GM21526 (cell line): ENCODE results near the gene DUSP22.
"Not testable (repeated sequence)": the region's sequence is repeated elsewhere in the genome, so short reads cannot be mapped to it uniquely, and the experiment has no call there.

Source experiments
- ATAC-seq: cut with Tn5 transposase; IDR thresholded peaks from one replicate; pipeline ENCODE4 v1.9.1; 2021; ENCODE audit warnings: moderate library complexity; ENCODE audit not compliant: unreplicated experiment, low FRiP score

The DUSP22 gene

DNA sequence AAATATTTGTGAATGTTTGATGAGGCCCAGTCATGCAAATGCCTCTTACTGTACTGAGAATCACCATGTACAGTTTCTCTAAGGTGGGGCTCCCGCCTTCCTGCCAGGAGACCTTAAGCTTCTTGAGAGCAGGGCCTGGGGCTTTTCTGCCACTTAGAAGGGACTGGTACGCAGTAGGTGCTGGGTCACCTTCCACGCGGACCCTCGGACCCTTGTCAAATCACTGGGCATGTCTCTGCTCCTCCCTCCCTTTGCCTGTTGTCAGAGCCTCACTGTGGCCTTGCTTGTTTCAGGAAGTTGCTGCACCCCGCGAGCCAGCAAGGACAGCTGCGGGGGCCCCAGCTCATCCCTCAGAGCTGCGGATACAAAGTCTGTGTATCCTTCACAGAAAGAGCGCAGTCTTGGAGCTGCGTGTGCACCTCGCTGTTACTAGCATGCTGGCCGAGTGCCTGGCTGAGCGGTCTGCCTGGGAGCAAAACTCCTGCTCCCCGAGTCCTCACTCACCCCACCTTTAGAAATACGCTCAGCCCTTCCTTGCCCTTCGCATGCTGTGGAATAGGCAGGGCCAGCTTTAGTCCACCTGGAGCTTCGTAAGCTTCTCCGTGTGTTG, 68.6 kb downstream of the DUSP22 start:
- no peak for ATAC-seq

DNA sequence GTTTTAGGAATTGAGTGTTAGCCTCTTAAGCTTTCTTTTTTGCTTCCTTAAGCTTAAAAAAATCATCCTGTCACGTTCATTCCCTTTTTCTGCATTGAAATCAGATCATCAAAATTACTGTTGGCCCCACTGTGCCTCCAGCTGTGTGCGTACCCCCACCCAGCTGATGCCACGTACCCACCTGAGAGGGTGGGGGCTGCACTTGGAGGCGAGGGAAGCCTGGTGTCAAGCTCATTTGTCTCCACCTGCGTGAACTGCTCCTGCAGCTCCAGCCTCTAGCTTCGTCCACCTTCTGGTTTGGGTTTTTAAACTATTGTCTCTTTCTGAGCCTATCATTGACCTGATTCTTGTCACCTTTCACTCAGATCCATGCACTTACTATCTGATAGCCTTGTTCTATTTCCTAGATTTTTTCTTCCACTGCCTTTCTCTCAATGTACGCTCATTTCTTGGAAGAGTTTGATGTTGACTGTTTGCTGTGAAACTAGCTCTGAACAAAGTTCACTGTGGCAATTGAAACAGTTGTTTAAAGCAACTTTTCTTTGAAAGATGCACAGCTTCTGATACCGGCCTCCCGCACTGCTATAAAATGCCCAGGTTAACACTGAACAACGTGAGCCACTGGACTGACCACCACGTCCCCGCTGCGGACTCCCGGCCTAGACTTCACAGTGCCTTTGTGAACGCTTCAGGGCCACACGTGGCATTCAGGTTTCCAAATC, 69.3 kb downstream of the DUSP22 start:
- ATAC-seq = no peak

DNA sequence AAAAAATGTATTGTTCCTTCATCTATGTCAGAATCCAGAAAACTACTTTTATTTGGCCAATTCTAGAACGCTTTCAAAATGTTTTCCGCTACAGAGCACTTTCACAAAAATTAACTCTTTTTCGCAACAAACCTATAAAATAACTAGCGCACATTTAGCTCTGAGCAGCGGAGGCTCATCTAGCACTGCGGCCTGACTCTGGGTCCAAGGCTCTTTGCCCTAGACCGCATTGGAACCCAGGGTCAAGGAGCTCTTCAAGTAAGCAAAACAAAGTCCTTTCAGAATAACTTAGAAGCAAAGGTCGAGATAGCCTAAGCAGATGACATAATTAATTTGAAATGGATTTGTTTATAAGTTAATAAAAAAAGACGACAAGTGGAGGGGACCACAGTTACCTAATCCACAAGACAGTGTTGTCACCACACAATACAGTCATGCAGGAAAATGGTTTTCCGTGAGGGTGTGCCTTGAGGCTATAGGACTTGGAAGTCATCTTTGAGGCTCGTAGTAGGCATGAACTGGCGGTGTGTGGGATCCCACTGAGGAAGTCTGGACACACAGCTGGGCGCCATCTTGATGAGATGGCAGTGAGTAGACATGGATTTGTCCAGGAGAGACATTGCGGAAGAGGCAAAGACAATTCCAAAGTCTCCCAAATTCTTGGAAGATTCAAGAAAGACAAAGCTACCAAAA, 70.1 kb downstream of the DUSP22 start:
- no peak for ATAC-seq

DNA sequence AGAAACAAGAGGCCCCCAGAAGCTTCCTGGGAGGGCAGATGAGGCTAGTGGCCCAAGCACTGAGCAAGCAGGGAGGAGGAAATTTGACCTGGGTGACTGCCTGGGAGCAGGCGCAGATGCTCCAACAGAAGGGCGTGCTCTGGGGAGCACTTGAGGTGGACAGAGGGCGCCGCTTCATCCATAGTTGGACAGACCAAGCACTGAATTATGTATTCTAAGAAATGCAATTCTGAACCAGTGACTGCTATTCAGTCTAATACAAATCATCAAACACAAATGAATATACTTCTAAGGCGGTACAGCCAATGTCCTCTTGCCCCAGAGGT, 70.6 kb downstream of the DUSP22 start:
- no peak for ATAC-seq

DNA sequence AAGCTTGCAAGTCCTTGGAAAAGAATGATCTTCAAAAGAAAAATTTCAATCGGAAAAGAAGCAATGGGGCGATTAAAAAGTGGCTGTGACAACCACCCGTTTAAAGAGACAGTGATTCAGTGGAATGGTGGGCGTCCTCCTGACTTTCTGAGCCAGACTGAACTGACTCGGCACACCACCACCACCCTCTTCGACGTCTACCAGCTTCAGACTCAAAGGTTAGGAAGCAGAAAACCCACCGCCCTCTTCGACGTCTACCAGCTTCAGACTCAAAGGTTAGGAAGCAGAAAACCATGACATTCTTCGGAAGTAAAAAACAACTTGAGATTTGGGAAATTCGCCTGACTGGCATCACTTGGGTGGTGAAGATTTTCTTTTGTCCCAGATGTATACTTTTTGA, 71.0 kb downstream of the DUSP22 start:
- no peak for ATAC-seq

DNA sequence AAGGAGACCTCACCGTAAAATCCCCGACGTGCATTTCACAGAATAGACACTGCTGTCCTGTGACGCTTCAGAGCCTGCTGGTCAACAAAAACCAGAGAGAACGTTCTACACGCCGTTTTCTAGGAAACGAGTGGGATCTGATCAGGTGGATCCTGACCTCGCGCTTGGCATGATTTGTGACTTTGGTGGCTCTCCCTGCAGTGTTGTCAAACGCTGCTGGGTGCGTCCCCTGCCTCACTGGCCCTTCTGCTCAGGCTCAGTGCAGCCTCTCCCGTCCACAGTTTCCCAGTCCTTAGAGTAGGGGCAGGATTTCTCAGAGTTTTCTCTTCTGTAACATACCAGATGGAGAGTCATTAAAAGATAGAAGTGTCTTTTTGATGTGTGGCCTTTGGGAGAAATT, 71.6 kb downstream of the DUSP22 start:
- no peak for ATAC-seq

DNA sequence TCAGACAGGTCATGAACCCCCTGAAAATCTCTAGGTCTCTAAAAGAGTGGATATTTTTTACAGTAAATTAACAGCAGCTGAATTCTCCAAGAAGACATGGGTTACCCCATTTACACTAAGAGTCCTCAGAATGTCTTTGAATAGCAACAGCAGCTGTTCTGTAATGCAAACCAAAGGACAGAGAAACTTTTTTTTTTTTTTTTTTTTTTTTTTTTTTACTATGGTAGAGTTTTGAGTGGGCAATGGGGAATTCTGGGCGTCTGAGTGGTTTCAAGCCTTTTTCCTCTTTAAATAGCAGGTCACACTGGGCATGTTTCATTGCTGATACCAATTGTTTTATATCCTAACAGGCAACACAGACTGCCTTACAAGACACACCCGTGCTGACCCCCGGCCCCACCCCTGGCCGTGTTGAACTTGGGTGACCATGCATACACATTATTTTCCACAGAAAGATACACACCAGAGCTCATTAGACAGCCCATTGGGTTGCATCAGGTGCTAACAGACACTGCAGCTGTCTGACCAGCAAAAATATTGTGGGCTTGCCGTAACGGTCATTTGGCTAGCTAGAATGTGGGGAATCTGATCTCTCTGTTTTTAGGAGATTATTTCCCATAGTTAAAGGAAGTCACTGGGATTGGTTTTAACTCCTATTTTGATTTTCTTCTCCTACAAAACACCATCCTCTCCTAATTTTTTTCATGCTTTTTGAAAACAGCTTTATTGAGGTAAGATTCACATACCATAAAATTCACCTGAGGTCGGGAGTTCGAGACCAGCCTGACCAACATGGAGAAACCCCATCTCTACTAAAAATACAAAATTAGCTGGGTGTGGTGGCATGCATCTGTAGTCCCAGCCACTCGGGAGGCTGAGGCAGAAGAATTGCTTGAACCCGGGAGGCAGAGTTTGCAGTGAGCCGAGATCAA, 72.6 kb downstream of the DUSP22 start:
- ATAC-seq = no peak

DNA sequence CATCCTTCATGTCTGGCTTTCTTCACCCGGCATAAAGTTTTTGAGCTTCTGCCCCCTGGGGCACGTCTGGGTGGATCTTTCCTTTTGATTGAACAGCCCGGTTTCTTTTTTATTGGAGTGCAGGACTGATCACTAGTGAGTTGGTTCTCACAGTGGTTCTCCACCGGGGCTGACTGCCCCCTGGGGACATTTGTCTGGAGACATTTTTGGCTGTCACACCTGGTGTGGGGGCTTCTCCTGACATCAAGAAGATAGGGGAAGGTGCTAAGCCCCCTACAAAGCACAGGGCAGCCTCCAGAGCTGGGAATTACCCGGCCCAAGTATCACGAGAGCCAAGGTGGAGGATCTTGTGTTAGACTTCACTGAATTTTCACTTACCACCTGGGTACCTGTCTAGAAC, 73.5 kb downstream of the DUSP22 start:
- ATAC-seq = no peak

DNA sequence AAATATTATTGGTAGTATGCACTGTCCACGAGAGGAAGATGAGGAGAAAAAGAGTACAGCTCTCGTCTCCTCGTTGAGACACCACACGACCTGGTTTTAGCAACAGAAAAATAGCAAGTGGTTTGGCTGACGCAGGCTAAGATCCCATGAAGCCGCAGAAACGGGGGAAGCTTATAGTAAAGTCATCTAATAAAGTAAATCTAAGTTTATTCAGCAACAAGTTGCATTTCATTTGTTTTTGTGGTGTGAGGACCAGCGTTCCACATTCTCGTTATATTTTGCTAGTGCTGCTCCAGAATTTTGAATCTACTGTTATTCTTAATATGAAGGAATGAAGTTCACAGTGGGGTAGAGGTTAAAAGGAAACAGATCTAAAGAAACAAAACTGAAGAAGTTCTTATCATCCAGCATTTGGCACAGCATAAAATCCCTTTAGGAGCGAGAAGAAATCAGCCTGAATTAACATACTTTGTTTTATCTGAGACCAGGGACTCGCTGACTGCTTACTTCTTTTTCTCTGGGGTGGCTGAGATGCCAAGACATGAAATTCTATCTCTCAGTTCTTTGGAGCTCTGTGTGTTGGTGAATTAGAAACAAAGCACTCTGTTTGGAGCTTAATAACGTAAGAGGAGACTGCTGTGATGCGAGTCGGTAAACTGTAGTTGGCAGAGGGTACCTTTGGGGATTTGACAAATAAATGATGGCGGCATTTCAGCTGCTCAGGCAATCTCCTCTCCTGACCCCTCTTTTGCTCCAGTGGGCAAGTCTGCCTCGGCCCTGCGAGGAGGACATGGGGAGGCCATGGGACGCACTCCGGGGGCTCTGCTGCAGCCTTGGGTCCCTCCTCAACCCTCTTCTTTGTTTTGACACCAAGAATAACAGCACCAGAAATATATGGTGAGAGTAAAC, 74.4 kb downstream of the DUSP22 start:
- ATAC-seq = no peak

DNA sequence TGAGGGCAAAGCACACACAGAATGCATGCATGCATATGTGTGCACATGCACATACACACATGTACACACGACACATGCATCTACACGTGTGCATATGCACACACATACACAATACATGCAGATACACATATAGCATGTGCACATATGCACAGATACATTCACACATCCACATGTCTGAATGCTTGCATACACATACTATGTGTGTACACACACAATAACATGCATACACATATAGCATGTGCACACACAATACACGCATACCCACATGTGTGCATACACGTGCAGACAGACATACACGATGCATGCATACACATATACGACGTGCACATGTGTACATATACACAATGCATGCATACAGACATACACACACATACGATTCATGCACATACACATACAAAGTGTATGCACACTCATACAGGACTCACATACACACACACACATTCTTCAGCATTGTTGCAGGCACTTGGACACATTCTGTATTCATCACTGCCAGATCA, 75.1 kb downstream of the DUSP22 start:
- ATAC-seq = no peak

DNA sequence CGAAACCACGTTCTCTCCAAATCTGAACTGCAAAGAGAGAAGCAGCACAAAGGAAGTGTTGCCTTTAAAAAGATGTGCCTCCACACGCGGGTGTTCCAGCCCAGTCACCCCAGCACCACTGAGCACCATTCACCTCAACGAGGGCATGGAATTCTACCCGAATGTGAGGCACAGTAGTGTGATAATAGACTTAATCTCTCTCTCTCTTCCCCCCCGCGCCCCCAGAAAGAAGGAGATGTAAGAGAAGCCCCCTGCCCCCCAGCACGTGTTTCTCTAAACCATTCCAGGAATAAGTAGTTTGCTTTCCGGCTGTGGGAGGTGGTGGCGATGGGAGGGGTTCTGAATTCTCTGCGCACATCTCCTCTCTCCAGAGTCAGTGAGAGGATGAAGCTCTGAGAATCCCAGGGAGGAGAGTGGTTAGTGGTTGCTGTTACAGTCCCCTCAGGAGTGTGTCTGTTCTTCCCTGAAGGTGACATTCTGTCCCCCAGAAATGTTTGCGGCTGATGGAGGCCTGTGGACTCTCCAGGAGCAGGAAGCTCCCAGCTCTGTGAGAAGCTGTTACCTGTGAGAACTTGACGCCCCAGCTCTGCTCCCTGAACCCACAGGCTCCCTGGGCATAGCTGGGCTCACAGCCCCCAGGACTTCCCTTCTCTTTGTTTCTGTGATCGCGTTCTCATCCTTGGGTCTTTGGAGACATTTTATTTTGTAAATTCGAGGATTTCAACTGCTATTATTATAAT, 75.8 kb downstream of the DUSP22 start:
- ATAC-seq = no peak

DNA sequence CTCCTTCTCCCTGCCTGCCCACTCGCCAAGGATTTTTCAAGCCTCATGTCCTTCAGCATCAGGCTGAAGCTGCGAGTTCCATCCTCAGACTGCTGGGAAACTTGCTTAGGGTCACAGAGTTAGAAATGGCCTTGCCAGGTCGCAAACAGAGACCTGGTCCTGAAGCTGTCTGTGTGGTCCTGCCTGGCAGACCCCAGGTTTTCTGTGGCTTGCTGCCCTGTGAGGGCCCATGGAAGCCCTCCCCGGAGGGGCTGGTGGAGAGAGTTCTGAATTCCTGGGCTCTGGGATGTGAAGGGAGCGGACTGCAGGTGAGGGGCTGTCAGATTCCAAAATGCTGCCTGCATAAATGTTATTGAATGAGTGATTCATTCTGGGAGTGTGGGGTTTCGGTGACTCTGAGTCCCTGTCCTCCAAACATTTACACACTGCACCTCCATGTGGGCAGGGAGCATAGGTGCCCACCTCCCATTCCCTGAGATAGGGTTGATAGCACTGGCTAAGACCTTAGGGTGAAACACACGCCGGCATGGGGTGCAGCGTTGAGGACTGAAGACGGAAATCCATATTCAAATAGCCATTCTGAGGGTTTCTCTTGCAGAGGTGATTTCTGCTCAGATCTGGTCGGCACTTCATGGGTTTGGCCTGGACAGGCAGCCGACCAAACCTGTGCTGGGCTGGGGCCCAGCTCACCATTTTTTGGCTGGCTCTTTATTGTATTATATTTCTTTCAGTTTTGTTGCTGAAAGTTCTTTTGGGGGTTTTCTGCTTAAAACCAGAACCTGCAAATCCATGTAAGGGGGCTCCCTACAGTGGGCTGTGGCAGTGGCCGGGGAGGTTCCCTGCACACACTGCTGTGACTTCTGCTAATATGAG, 77.5 kb downstream of the DUSP22 start:
- ATAC-seq = no peak

DNA sequence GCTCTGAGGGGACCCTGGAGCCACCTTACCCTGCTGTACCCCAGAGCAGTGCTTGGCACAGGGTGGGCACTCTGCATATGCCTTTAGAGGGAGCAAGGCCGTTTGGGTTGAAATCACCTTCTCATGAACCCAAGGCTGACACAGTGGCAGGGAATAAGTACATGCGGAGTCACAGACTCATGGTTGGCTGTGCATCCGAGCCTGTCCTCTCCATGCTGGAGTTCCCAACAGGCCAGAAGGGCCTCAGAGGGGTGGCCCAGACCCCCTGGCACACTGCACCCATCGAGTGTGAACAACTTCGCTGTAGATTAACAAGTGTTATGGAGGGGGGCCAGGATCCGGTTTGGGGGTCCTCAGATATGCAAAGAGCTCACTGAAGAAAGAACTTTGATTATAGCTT, 78.3 kb downstream of the DUSP22 start:
- ATAC-seq = no peak

DNA sequence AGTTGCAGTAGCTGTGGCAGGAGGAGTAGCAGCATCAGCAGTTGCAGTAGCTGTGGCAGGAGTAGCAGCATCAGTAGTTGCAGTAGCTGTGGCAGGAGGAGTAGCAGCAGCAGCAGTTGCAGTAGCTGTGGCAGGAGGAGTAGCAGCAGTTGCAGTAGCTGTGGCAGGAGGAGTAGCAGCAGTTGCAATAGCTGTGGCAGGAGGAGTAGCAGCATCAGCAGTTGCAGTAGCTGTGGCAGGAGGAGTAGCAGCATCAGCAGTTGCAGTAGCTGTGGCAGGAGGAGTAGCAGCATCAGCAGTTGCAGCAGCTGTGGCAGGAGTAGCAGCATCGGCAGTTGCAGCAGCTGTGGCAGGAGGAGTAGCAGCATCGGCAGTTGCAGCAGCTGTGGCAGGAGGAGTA, 79.6 kb downstream of the DUSP22 start:
- ATAC-seq = not testable (repeated sequence)

DNA sequence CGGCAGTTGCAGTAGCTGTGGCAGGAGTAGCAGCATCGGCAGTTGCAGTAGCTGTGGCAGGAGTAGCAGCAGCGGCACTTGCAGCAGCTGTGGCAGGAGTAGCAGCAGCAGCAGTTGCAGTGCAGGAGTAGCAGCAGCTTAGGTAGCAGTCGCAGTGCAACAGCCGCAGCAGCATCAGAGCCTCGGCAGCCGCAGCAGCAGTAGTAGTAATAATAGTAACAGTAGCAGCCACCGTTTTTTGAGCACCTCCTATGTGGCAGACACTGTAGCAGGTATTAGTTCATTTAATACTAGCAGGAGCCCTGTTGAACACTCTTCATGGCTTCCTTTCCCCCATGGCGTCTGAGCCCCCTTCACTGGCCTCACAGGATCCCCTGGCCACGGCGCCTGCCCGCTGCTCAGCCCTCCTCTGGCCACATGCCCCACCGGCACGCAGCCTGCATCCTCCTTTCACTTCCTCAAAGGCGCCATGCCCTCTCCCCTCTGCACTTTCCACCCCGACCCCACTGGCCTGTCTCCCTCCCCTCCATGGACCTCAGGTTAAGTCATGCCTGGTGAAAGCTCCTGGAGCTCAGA, 80.1 kb downstream of the DUSP22 start:
- ATAC-seq = peak; percentile 61

DNA sequence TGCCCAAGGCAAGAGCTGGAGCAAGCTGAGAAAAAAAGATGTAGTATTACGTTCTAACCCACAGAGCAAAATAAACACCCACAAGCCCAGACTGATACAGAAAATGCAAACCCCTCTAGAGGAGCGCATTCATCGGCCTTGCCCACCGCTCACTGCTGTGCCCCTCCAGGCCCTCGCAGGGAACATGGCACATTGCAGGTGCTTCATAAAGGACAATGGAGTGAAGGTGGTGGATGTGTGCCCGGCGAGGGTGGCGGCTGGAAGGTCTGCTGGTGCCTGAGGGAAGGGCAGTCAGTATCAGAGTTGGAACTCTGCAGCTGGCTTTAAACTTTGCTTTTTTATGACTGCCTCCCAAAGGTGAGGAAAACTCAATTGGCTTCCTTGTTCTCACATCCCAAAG, 80.7 kb downstream of the DUSP22 start:
- ATAC-seq = no peak

DNA sequence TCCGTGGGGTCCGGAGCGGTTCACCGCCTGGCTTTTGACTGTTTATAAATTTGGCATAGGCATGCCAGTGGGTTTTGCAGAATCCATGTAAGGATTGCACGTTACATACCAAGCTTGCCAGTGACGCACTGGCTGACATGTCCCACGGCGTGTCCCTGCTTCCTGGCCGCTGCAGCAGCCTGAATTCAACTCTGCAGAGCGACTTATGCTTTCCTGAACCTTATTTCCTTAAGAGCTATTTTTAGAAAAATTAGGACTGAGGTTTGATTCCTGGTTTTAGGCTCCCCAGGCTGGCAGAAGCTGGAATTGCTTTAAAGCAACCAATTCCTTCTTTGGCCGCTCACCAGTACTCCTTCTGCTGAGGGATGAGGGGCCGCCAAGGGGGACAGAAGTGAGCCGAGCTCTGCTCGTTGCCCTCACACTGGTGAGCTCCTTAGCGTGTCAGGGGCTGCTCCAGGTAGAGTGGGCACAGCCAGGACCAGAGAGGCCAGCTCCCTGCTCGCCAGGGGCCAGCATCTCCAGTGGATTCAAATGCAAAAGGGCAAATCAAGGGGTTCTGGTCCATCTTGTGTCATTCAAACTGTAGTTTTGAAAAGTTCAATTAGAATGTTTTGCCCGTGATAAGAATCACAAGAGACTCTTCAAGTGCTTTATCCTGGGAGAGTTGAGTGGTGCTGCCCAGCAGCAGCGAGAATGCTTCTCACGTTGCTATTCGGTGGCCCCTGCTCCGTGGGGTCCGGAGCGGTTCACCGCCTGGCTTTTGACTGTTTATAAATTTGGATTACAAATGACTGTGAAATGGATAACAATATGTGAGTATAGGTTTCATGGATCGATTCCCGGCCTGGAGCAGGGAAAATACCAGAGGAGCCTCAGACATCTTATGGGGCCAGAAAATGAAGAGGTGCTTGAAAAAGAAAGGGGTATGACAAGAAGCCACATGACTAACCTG, 81.8 kb downstream of the DUSP22 start:
- ATAC-seq = no peak
